DND-41 (cell line): ENCODE data around the gene ZNF800.

ENCODE experiments used
- ATAC-seq: fragments of 200-7000 bp; cut with Tn5 transposase; 3 replicates; pipeline ENCODE4 v1.9.1; 2021; ENCODE audit warnings: low read depth; ENCODE audit not compliant: insufficient read depth
- DNase-seq: peaks from one replicate; pipeline ENCODE4 v3.0.0-alpha.2; 2020
- H2AFZ ChIP-seq: 2 replicates; pipeline ENCODE4 v1.6.0; 2012; ENCODE audit warnings: low read depth, low read length
- H3K27ac ChIP-seq: 2 replicates; pipeline ENCODE4 v1.5.1; 2012; ENCODE audit warnings: low read length, inconsistent platforms
- H3K27me3 ChIP-seq: fragments of 200-600 bp; sonication (generic); 2 replicates; pipeline ENCODE4 v1.6.0; 2012; ENCODE audit warnings: low read length, mild to moderate bottlenecking, inconsistent platforms; ENCODE audit not compliant: insufficient read depth, poor library complexity
- H3K36me3 ChIP-seq: 2 replicates; pipeline ENCODE4 v1.5.1; 2012; ENCODE audit warnings: low read length, inconsistent platforms; ENCODE audit not compliant: insufficient read depth
- H3K4me1 ChIP-seq: 2 replicates; pipeline ENCODE4 v1.5.1; 2012; ENCODE audit warnings: mild to moderate bottlenecking, low read length; ENCODE audit not compliant: insufficient read depth
- H3K4me2 ChIP-seq: 2 replicates; pipeline ENCODE4 v1.6.0; 2012; ENCODE audit warnings: mild to moderate bottlenecking, moderate library complexity, low read length, inconsistent platforms; ENCODE audit not compliant: insufficient read depth
- H3K4me3 ChIP-seq, 2 experiments: fragments of 200-600 bp in 1 of 2; shearing (Covaris generic) in 1 of 2; 2 replicates each; pipeline ENCODE4 v1.5.1; 2012 to 2016; ENCODE audit warnings: inconsistent platforms in 2 of 2, low read length in 2 of 2, mild to moderate bottlenecking in 2 of 2, low read depth in 1 of 2, moderate library complexity in 1 of 2
- H3K79me2 ChIP-seq: 2 replicates; pipeline ENCODE4 v1.6.0; 2012; ENCODE audit warnings: low read length, inconsistent platforms; ENCODE audit not compliant: insufficient read depth
- H3K9ac ChIP-seq: 2 replicates; pipeline ENCODE4 v1.6.0; 2012; ENCODE audit warnings: low read depth, mild to moderate bottlenecking, inconsistent platforms, low read length, moderate library complexity
- H3K9me3 ChIP-seq: 2 replicates; pipeline ENCODE4 v1.5.1; 2012; ENCODE audit warnings: low read length, moderate library complexity, mild to moderate bottlenecking, inconsistent platforms; ENCODE audit not compliant: insufficient read depth, severe bottlenecking
- H4K20me1 ChIP-seq: 2 replicates; pipeline ENCODE4 v1.6.0; 2012; ENCODE audit warnings: low read length; ENCODE audit not compliant: insufficient read depth
- CTCF ChIP-seq: IDR thresholded peaks from 2 replicates; pipeline ENCODE4 v1.5.1; 2012; ENCODE audit warnings: borderline replicate concordance, low read length, moderate library complexity, mild to moderate bottlenecking; ENCODE audit not compliant: poor library complexity, severe bottlenecking; ENCODE audit errors: extremely low read depth
- EZH2 ChIP-seq: IDR thresholded peaks from 3 replicates; pipeline ENCODE4 v1.6.1; 2012; ENCODE audit warnings: borderline replicate concordance, low read depth, mild to moderate bottlenecking, moderate library complexity, low read length, inconsistent platforms; ENCODE audit not compliant: severe bottlenecking

Gene ZNF800

GRCh38 chr7:127375631-127376030 lies 16.9 kb downstream of the ZNF800 start:
- Histone ChIP-seq H3K9ac (no peak overlapping the region), H3K36me3 (peaks cover 75% of the 10 kb centered on the region), H4K20me1 (peaks cover 38% of the 10 kb centered on the region; the same call in 1 of the 2 replicates), H2AFZ (no peak overlapping the region), H3K27ac (no peak overlapping the region), H3K9me3 (no peaks in the 10 kb centered on the region), H3K27me3 (no peaks in the 10 kb centered on the region), H3K4me2 (no peak overlapping the region), H3K4me3 (no peak overlapping the region), H3K4me1 (peaks cover 4% of the 10 kb centered on the region; the same call in 1 of the 2 replicates), H3K79me2 (peaks cover 79% of the 10 kb centered on the region)
- TF ChIP-seq CTCF (no peak), EZH2 (no peak)
- DNase-seq: no peak
- ATAC-seq: no peak

- Histone ChIP-seq H3K27me3 (no peaks in the 10 kb centered on the region), H3K36me3 (peaks cover 78% of the 10 kb centered on the region), H3K4me1 (no peaks in the 10 kb centered on the region), H2AFZ (no peak overlapping the region), H3K27ac (no peak overlapping the region), H3K4me2 (no peak overlapping the region), H4K20me1 (peaks cover 46% of the 10 kb centered on the region), H3K4me3 (no peak overlapping the region), H3K79me2 (peaks cover 50% of the 10 kb centered on the region), H3K9ac (no peak overlapping the region), H3K9me3 (no peaks in the 10 kb centered on the region)
- no peak for ATAC-seq
- no peak for TF ChIP-seq EZH2
- no peak for DNase-seq
These were observed 24.8 kb downstream of the ZNF800 start for GRCh38 chr7:127367679-127368078.

- no peaks in the 10 kb centered on the region for H3K4me1 ChIP-seq
These were observed 25.8 kb downstream of the ZNF800 start for GRCh38 chr7:127366680-127367079.

GRCh38 chr7:127365957-127366315 lies 26.6 kb downstream of the ZNF800 start:
- H3K36me3 ChIP-seq: peaks cover 81% of the 10 kb centered on the region

More at GRCh38 chr7:127366680-127367079, 25.8 kb downstream of the ZNF800 start:
- H3K27ac ChIP-seq: no peak overlapping the region
- DNase-seq (no peak), ATAC-seq (no peak)
- no peaks in the 10 kb centered on the region for H3K27me3 ChIP-seq
- H3K4me3 ChIP-seq: no peak overlapping the region
- H3K79me2 ChIP-seq: peaks cover 55% of the 10 kb centered on the region
- no peaks in the 10 kb centered on the region for H3K9me3 ChIP-seq
- peaks cover 83% of the 10 kb centered on the region for H3K36me3 ChIP-seq
- no peak overlapping the region for H3K9ac ChIP-seq
- TF ChIP-seq EZH2: no peak
- no peak for TF ChIP-seq CTCF
- H2AFZ ChIP-seq: no peak overlapping the region
- no peak overlapping the region for H3K4me2 ChIP-seq
- peaks cover 52% of the 10 kb centered on the region for H4K20me1 ChIP-seq

More at GRCh38 chr7:127365957-127366315, 26.6 kb downstream of the ZNF800 start:
- Histone ChIP-seq H4K20me1 (peaks cover 53% of the 10 kb centered on the region), H3K9me3 (no peaks in the 10 kb centered on the region), H3K27me3 (no peaks in the 10 kb centered on the region), H2AFZ (no peak overlapping the region), H3K4me2 (no peak overlapping the region), H3K79me2 (peaks cover 53% of the 10 kb centered on the region), H3K27ac (no peak overlapping the region), H3K4me3 (no peak overlapping the region), H3K9ac (no peak overlapping the region), H3K4me1 (no peaks in the 10 kb centered on the region)
- no peak for ATAC-seq
- DNase-seq: no peak
- TF ChIP-seq CTCF (no peak), EZH2 (no peak)
